AG09309 (cell line): ENCODE results near the gene ROR2.

Experiments
- DNase-seq: peaks from one replicate; pipeline ENCODE4 v3.0.0-alpha.2; 2010; ENCODE audit warnings: low read depth
- H3K4me3 ChIP-seq: 2 replicates; pipeline ENCODE4 v1.5.1; 2011; ENCODE audit warnings: mild to moderate bottlenecking, low read depth, low read length, moderate library complexity; ENCODE audit not compliant: control insufficient read depth
- TF ChIP-seq, protein P1 (sequence below): IDR thresholded peaks from 2 replicates; pipeline ENCODE4 v1.5.1; 2011; ENCODE audit warnings: mild to moderate bottlenecking, low read depth, low read length, inconsistent platforms; ENCODE audit not compliant: insufficient read depth, control insufficient read depth; ENCODE audit errors: missing control alignments

ROR2 gene

DNA sequence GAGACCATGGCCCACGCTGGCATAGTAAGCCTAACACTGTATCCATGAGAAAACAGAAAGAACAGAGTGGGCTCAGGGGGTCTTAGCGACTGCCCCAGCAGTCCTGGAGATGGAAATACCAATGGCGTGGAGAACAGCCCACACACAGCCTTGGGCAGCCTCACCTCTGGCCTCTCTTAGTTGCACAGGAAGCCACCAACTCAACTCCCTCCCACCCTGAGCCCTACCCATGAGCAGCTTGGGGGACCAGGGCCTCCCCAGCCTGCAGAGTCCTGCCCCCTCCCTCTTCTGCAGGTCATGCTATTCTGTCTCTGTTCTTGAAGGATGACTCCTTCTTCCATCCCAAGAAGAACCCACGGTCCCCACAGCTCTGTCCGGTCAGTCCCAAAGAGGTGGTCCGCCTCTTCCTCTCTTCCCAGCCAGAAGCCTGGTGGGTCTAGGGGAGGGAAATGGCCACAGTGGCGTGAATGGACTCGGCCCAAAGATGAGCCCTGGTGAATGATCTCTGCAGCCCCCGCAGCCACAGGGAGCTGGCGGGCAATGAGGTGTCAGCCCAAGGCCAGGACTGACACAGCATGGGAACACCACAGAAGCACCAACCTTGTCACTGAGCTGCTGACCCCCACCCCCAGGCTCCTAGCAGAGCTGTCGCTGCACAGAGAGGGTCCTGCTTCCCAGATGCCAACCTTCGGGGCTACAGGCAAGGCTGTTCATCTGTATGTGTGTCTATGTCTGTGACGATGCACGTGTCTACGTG is 131.2 kb downstream of the ROR2 start:
- DNase-seq = no peak
- TF ChIP-seq, protein P1, sequence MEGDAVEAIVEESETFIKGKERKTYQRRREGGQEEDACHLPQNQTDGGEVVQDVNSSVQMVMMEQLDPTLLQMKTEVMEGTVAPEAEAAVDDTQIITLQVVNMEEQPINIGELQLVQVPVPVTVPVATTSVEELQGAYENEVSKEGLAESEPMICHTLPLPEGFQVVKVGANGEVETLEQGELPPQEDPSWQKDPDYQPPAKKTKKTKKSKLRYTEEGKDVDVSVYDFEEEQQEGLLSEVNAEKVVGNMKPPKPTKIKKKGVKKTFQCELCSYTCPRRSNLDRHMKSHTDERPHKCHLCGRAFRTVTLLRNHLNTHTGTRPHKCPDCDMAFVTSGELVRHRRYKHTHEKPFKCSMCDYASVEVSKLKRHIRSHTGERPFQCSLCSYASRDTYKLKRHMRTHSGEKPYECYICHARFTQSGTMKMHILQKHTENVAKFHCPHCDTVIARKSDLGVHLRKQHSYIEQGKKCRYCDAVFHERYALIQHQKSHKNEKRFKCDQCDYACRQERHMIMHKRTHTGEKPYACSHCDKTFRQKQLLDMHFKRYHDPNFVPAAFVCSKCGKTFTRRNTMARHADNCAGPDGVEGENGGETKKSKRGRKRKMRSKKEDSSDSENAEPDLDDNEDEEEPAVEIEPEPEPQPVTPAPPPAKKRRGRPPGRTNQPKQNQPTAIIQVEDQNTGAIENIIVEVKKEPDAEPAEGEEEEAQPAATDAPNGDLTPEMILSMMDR = no peak
- no peak overlapping the region for H3K4me3 ChIP-seq

DNA sequence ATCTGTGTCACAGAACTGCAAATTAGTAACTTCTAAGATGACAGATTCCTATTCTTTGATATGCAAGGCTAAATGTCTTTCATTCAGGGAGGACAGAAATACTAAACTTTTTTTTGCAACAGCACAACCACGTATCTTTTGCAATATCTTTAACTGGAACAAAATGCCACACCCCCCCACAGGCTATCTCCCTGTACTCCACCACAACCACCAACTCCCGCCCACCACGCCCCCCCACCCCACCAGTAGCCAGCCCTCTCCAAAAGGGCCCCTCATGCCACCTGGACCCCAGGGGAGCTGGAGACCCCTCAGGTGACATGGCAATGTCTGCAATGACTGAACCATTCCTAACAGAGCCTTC is 131.8 kb downstream of the ROR2 start:
- DNase-seq = no peak
- no peak overlapping the region for H3K4me3 ChIP-seq
- TF ChIP-seq, protein P1 = no peak

DNA sequence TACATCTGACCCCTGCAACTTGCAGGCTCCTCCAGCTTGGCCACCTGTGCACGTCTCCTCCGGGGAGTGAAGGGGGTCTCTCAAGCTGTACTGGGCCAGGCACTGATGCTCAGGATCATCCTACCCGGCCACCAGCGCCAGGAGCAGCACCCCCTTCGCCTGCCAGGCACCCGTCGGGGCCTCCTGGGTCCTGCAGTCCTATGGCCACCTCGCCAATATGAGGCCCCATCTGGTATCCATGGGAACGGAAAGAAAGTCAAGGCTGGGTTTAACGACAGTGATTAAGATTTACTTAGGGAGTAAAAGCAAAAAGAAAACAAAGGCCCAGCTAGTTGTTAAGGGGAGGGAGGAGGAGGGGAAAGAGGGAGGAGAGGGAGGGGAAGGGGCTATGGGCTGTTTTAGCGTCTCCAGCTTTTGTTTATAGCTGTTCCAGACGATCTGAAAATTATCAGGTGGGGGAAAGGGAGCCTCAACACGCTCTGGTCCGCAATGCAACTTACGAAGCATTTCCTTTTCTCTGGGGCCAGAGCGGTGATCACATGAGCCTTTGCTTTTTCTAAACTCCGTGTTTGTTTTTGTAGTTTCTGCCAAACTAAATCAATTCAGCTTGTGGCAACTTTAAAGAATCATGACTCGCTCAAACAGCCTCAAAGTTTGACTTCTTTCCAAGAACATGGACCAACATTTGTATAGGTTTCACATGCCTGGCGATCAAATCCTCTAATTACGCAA is 132.4 kb downstream of the ROR2 start:
- no peak for DNase-seq
- TF ChIP-seq, protein P1 = no peak
- no peak overlapping the region for H3K4me3 ChIP-seq

DNA sequence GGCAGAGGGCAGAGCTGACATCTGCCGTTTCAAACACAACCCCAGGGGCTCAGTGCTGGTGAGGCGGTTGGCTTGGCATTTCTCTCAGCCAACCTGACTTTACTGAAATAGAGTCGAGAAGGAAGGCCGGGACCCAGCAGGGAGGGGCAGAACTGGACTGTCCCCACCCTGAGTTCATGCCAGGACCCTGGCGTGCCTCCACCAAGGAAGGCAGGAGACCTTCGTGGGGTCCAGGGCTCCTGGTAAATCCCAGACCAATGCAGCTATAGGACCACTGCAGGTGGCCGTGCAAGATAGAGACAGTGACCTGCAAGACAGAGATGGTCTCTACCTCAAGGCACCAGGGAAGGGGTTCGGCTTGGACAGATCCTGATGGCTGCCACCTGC is 132.9 kb downstream of the ROR2 start:
- DNase-seq = no peak
- no peak overlapping the region for H3K4me3 ChIP-seq

DNA sequence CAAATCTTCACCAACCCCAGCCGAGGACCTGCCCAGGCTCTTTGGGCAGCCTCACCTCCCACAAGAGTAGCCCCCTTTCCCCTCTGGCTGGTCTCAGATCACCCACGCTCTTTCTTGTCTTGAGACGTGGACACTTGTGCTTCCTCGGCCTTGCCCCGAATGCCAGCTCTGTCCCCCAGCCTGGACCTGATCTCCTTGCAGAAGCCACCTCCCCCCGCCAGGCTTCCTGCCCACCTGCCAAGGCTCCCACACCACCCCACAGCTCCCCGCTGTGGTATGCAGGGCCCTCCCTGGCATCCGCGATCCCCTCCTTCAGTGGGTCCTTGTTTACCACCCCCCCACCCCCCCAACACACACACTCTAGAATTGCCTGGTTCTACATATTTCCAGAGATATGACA is 133.7 kb downstream of the ROR2 start:
- TF ChIP-seq, protein P1 = no peak
- DNase-seq = no peak
- no peak overlapping the region for H3K4me3 ChIP-seq

More for the DNA sequence above, 132.9 kb downstream of the ROR2 start:
- TF ChIP-seq, protein P1 = no peak

DNA sequence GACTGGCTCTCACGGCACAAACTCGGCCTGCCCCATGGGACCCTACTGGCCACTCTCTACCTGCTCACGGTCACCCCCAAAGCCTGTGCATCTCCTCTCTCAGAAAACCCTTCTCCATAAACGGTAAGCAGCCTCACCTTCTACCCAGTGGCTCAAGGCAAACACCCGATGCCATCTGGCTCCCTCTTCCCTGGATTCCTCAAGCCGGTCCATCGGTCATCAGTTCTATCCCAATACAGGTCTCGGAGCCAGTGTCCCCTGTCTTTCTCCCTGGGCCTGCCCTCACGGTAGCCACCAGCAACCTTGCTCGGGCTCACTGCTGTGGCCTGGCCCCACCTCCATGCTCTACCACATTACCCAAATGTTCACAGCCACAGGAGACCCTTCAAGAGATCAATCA is 134.1 kb downstream of the ROR2 start:
- TF ChIP-seq, protein P1 = no peak
- no peak for DNase-seq
- no peak overlapping the region for H3K4me3 ChIP-seq
